Omental fat pad (tissue), 4 donors: ENCODE data around the gene ACKR1. TPM values are rescaled to one million over a fixed set of nuclear protein-coding genes. Genes with fewer than 3 reads are reported as not detected.

Experiments used
- ATAC-seq: fragments of 150-250 bp; one replicate; pipeline ENCODE4 v1.9.1; 2016; ENCODE audit warnings: mild to moderate bottlenecking, moderate library complexity; ENCODE audit not compliant: low FRiP score
- DNase-seq: peaks from one replicate; pipeline ENCODE4 v3.0.0-alpha.2; 2019; ENCODE audit warnings: low spot score
- total RNA-seq, 4 donors: library from RNA; depleted of rRNA; stranded (reverse); fragments of >200 nt; gene quantifications; one replicate each; pipeline ENCODE4 v1.1.0, GENCODE V29; 2016
- TF ChIP-seq, protein P1 (sequence below), 3 donors: fragments of 450-650 bp; IDR thresholded peaks; one replicate each; pipeline ENCODE4 v1.5.1; 2016 to 2017; ENCODE audit warnings: antibody characterized with exemption in 3 of 3, mild to moderate bottlenecking in 3 of 3, moderate library complexity in 2 of 3

Gene ACKR1
- total RNA-seq, 4 donors from 2014 or later, result 72.3 to 360 (median 125) TPM

DNA sequence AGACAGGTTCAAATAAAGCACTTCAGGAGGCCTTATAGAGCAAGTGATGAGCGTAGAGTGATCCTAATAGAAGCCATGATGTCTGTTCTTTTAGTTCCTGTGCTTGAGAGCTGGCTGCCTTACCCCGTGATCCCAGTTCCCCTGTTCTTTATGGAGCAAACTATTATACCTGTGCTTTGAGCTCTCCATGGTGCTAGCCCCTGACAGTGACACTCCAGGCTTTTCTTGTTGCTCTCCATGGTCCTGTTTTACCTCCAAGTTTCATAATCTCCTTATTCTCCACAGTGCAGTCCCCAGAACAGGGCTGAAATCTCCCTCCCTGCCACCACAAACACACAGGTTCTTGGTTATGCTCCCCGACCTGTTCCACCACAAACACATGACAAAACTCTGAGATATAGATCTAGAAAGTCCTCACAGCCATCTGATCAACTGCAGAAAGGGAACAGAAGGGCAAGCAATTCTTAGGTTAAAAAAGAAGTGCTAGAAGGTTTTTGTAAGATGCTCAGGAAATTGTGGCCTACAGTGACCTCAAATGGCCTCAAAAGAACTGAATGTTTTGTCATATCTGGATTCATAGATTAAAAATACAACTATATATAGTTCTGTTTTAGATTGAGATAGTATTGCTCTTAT, 27.3 kb upstream of the ACKR1 start:
- TF ChIP-seq, protein P1, sequence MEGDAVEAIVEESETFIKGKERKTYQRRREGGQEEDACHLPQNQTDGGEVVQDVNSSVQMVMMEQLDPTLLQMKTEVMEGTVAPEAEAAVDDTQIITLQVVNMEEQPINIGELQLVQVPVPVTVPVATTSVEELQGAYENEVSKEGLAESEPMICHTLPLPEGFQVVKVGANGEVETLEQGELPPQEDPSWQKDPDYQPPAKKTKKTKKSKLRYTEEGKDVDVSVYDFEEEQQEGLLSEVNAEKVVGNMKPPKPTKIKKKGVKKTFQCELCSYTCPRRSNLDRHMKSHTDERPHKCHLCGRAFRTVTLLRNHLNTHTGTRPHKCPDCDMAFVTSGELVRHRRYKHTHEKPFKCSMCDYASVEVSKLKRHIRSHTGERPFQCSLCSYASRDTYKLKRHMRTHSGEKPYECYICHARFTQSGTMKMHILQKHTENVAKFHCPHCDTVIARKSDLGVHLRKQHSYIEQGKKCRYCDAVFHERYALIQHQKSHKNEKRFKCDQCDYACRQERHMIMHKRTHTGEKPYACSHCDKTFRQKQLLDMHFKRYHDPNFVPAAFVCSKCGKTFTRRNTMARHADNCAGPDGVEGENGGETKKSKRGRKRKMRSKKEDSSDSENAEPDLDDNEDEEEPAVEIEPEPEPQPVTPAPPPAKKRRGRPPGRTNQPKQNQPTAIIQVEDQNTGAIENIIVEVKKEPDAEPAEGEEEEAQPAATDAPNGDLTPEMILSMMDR (IDR thresholded peaks at IDR 0.05), result no peak
- DNase-seq (no peak), ATAC-seq (no peak)

DNA sequence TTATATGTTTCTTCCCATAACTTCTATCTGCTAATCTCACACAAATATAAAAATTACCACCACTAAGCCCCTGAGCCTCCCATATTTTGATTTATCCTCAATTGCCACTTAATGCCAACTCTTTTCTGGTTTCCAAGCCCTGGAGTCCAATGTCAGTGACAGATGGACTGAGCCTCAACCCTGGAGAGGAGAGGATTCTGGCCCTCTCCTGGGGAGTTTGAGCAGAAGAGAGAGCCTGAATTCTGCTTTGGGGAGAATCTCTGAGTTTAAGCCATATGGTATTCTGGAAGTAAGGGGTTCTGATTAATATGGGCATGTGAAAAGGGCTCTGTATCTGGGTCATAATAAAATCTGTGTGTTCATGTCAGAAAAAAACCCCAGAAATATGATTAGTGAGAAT, 24.8 kb upstream of the ACKR1 start:
- no peak for ATAC-seq
- no peak for DNase-seq
- TF ChIP-seq, protein P1 (IDR thresholded peaks at IDR 0.05), result no peak

DNA sequence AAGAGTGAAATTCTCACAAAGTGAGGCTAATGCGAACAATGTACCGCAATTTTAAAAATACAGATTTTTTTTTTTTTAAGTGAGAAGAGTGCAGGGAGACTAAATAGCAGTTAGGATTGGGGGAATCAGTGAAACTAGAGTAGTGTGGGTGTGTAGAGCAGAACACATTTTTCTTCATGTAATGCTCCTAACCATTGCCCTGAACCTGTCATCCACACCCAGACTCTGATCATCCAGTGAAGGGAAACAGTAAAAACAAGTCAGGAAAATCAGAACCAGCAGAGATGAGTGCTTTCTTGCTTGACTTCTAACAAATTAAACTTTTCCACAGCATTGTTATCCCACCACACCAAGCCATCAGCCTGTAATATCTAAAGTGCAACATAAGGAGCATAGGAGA, 24.2 kb upstream of the ACKR1 start:
- DNase-seq (no peak), ATAC-seq (no peak)
- TF ChIP-seq, protein P1 (IDR thresholded peaks at IDR 0.05), result no peak

DNA sequence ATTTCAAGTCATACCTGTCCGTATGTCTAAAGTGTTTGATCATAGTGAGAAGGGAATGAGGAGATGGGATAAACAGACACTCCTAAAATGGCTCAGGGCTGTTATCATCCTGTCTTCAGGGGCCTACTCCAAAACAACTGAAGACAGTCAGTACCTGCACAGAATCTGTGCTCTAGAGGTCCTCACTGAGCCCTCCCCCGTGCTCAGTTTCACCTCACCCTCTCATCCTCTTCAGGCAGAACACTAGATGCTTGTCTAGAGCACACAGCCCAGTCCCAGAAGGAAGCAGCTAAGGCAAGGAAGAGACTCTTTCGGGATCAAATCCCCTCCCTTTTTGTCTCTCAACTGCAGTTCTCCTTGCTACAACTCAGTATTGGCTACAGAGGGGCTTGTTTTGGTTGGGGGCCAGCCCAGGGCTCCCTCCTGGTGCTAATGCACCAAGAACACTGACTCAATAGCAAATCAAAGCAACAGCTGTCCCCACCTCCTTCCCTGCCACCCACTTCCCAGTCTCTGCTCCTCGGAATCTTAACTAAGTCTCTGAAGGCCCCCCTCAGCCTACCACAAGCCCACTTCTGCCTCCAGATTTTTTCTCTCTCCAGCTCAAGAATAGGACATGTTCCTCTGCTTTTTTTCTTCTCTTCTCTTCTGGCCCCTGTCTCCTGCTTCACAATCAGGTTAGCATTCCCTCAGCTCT, 23.2 kb upstream of the ACKR1 start:
- DNase-seq, result no peak
- ATAC-seq, result no peak
- TF ChIP-seq, protein P1 (IDR thresholded peaks at IDR 0.05), result no peak

DNA sequence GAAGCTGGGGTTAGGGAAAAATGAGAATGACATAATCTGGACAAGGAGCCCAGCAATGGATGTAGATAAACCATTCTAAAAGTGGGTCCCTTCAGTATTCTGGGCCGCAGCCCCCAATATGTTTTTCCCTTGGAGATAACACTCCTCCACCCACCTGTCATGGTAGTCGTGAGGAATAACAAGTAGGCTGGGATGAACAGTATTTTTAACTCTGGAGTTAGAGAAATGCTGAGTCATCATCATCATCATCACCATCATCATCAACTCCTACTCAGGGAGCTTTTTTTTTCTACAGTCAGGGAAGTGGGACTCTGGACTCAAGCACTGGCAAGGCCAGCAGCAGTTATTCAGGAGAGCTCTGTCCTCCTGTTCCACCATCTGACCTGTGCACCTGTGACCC, 20.5 kb upstream of the ACKR1 start:
- DNase-seq (no peak), ATAC-seq (no peak)
- TF ChIP-seq, protein P1 (IDR thresholded peaks at IDR 0.05), result no peak

DNA sequence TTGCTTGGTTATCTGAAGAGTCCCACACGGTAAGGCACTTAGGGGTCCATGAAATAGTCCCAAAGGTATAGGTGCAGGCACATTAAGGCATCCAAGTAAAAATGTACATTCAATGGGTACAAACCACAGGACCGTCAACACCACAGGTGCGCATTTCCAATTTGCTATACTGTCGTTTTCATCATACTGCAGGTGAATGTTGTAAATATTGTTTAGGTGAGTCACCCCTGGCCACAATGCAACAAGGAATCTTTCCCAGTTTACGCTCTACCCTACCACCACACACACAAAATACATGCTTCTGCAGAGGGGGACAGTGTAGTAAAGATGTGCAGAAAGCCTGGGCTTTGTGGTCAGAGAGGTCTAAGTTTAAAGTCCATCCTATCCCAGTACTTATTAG, 19.6 kb upstream of the ACKR1 start:
- DNase-seq, result no peak
- TF ChIP-seq, protein P1 (IDR thresholded peaks at IDR 0.05), result no peak
- no peak for ATAC-seq

DNA sequence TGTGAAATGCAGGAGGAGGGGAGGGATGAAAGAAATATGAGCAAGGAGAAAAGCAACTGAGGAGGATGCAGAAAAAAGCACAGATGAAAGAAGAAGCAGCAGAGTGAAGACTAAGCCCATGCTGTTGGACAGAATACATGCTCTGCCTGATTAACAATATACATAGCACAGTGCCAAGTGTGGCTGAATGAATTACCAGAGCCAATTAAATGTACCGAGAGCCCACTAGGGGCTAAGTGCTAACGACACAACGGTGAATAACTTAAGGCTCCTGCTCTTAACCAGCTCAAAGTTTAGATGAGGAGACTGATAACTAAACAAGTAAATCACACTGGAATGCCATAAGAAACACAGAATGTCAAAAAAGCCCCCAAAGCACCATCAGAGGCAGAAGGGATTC, 17.6 kb upstream of the ACKR1 start:
- DNase-seq (no peak), ATAC-seq (no peak)
- TF ChIP-seq, protein P1 (IDR thresholded peaks at IDR 0.05), result no peak
